GM19035 (cell line): ENCODE measurements around the gene CCR5.
A peak's percentile ranks its signal among the peaks of the same experiment; 100 is the strongest.
"Not testable (repeated sequence)": the region's sequence is repeated elsewhere in the genome, so short reads cannot be mapped to it uniquely, and the experiment has no call there.

Experiments used
- ATAC-seq: cut with Tn5 transposase; IDR thresholded peaks from one replicate; pipeline ENCODE4 v1.9.1; 2021; ENCODE audit not compliant: unreplicated experiment

CCR5 gene

GRCh38 chr3:46370839-46371518 lies at the start of gene CCR5:
Gene CCR5 (plus strand): TSS chr3:46370946. CDS start chr3:46372903, 1,957 bp downstream.
- no peak for ATAC-seq

GRCh38 chr3:46321461-46322104 lies 49.2 kb upstream of the CCR5 start:
- no peak for ATAC-seq

GRCh38 chr3:46324036-46324435 lies 46.7 kb upstream of the CCR5 start:
- ATAC-seq: no peak

DNA sequence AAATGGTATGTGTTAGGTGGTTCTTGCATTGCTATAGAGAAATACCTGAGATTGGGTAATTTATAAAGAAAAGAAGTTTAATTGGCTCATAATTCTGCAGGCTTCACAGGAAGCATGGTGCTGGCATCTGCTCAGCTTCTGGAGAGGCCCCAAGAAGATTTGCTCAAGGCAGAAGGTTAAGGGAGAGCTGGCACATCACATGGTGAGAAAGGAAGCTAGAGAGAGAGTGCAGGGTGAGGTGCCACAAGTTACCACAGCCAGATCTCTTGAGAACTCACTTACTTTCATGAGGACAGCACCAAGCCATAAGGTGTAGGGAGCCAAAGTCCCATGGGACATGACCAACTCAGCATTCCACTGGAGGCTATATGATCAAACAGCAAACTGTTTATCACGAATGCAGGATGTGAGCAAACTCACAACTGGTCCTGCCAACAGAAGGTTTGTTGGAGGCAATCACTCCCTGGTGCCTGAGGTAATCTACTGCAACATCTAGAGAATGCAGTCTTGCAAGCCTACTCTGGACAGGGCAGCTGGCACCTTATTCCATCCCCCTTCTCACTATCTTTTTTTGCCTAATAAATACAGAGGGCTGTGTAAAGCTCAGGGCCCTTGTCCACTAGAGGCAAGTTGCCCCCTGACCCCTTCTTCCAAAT lies 45.0 kb upstream of the CCR5 start:
- no peak for ATAC-seq

DNA sequence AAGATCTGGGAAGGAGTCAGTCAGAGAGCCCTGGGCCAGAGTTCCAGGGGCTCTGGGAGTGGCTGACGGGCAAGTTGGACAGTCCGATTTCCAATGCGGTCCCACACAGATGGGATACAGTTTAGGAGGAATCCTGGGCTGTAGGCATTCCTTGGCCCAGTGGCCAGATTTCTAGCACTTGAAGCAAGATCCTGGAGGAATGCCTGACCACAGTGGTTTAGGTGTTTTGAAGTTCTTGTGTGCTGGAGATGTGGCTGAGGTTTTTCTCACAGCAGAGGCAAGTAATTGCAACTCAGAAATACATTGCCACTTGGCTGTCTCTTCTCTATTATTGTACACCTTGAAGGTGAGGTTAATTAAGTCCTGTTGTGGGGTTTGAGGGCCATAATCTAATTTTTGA lies 40.1 kb upstream of the CCR5 start:
- ATAC-seq: not testable (repeated sequence)

GRCh38 chr3:46334741-46335478 lies 35.8 kb upstream of the CCR5 start:
- no peak for ATAC-seq

DNA sequence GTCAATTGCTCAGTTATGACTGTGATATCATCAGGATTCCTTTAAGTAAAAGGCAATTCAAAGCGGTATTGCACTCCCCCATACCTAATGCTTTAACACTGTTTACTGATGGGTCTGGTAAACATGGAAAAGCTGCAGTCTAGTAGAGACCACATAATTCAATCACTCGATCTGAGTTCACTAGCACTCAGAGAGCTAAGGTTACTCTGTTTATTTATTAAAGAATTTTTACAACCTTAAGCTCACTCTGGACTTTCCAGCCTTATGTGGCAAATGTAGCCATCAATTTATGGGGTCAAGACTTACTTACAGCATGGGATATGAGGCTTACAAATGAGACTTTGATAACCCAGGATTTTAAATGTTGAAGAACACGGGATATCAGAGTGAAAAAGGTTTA lies 35.2 kb upstream of the CCR5 start:
- ATAC-seq: no peak

- no peak for ATAC-seq
These were observed 32.8 kb upstream of the CCR5 start for GRCh38 chr3:46337911-46338310.

DNA sequence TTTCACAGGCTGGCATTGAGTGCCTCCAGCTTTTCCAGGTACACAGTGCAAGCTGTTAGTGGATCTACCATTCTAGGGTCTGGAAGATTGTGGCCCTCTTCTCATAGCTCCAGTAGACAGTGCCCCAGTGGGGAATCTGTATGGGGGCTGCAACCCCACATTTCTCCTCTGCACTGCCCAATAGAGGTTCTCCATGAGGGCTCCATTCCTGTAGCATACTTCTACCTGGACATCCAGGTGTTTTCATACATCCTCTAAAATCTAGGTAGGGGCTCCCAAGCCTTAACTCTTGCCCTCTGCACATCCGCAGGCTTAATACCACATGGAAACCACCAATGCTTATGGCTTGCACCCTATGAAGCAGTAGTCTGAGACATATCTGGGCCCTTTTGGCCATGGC lies 31.9 kb upstream of the CCR5 start:
- no peak for ATAC-seq

DNA sequence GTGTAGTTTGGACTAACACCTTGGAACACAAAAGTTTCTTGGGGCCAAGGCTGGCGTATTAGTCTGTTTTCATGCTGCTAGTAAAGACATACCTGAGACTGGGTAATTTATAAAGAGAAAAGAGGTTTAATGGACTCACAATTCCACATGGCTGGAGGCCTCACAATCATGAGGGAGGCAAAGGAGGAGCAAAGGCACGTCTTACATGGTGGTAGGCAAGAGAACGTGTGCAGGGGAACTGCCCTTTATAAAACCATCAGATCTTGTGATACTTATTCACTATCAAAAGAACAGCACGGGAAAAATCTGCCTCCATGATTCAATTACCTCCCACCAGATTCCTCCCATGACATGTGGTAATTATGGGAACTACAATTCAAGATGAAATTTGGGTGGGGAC lies 26.3 kb upstream of the CCR5 start:
- ATAC-seq: no peak

DNA sequence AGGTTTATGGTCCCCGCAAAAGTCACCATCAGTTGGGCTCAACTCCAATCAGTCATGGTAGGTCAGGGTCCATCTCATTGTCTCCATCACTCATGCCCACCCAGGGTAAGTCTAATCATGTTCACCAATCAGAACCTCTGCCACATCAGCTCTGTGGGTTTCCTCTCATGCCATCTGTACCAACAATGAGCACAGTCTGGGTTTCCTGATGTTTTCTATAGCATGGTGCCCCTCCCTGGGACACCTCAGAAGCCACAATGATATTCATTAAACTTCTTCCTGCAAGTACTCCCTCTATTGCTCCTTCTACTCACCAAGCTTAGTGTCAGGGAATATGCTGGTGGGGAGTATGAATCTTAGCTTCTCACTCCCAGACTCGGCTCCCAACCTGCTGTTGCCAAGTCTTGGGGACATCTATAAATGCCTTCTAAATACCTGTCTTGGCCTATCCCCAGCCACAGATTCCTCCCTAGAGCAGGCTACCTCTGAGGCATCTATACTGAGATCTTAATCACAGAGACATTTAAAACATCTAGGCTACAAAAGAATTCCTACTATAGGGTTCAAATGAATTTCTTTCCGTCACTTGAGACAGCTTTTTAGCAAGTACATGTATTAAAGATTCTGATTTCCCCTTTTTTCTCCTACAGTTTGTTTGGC lies 21.8 kb upstream of the CCR5 start:
- no peak for ATAC-seq

GRCh38 chr3:46349484-46350261 lies 21.1 kb upstream of the CCR5 start:
- peak; percentile 85 for ATAC-seq

DNA sequence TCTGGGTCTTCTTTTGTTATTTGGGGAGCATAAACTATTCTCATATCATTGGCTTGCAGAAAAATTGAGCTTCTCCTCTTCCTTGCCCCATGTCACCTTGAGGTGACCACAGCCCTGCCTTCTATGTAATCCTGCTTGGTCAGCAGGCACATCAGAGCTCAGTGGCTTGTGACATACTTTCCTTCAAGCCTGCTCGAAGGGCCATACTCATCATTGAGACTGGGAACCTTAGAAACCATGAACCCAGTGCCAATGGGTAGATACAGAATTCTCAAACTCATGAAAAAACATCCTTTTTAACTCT lies 20.5 kb upstream of the CCR5 start:
- peak; percentile 43 for ATAC-seq

DNA sequence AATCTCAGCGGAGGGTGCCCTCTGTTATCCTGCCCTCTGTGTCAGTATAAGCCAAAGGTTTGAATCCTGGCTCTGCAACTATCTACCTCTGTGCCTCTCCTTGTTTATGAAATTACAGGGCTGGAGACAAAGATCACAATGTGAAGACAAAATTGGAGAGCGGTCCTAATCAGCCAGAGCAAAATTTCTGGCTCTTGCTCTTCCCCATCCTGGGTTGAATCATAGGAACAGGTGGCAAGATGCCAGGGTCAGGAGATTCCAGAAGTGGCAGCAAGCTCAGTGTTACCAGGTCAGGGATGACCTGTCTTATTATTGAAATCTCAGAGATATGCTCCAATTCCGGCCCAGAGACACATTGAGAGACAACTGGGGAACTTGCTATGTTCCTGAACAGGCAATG lies 19.1 kb upstream of the CCR5 start:
- no peak for ATAC-seq

DNA sequence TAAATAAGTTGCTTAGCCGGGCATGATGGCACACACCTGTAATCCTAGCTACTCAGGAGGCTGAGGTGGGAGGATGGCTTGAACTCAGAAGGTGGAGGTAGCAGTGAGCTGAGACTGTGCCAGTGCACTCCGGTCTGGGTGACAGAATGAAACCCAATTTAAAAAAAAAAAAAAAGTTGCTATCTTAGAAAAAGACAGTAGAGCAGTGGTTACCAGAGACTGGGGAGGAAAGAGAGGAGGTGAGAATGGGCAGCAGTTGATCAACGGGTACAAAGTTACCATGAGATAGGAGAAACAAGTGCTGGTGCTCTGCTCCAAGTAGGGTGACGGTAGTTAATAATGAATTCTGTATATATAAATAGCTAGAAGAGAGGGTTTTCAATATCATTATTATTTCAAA lies 17.7 kb upstream of the CCR5 start:
- ATAC-seq: no peak

GRCh38 chr3:46353647-46354410 lies 16.9 kb upstream of the CCR5 start, which contains the start of gene CCR2:
Gene CCR2 (plus strand): TSS chr3:46354111. CDS start chr3:46357528, 3,417 bp downstream.
- no peak for ATAC-seq

GRCh38 chr3:46354478-46354877 lies 16.3 kb upstream of the CCR5 start:
- no peak for ATAC-seq

- ATAC-seq: no peak
These were observed 15.8 kb upstream of the CCR5 start for GRCh38 chr3:46354984-46355383.

DNA sequence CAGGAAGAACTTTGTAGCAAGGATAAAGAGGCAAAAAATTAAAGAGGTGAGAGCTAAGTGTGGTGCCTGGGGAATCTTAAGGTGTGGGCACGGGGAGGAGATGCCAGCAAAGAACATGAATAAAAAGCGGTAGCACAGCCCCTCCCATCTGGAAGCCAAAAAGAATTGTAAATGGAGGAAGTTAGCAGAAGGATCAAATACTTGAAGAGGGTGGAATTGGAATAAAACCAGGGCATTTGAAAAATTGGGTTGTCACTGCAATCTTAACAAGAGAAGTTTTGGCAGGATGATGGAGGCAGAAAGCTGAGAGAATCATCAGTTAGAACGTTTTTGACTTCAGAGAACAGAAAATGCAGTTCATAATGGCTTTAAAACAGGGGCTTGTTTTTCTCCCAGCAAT lies 14.5 kb upstream of the CCR5 start:
- no peak for ATAC-seq

DNA sequence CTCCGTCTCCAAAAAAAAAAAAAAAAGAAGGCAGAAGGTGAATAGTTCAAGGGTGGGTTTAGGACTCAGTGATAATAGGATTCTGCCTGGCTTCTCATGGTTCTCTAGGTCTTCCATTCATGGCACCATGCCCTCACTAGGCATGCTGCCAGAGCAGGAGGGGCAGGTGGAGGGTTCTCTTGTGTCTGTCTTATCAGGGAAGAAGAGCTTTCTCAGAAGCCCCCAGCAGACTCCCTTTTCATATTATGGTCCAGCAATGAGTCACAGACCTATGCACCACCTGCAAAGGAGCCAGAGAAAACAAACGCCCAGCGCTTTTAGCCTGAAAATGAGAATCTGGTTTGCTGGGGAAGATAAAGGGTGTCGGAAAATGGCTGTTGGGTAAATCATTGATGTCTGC lies 13.8 kb upstream of the CCR5 start:
- no peak for ATAC-seq
